OCI-LY3 (cell line): ENCODE measurements around the gene ZGRF1.
A peak's percentile ranks its signal among the peaks of the same experiment; 100 is the strongest.

ENCODE experiments used
- H2AFZ ChIP-seq: fragments of 200-600, 300-600 bp; shearing (Covaris generic); 2 replicates; pipeline ENCODE4 v1.6.0; 2014; ENCODE audit warnings: antibody characterized with exemption, low read depth, low read length
- H3K27ac ChIP-seq: fragments of 200-600, 300-600 bp; sonication (generic); 2 replicates; pipeline ENCODE4 v1.5.1; 2014; ENCODE audit warnings: mild to moderate bottlenecking, low read length, moderate library complexity, mixed read lengths
- H3K27me3 ChIP-seq: fragments of 200-600, 300-600 bp; sonication (generic); 2 replicates; pipeline ENCODE4 v1.6.1; 2014; ENCODE audit warnings: low read depth, low read length, mixed read lengths
- H3K36me3 ChIP-seq: fragments of 200-600, 300-600 bp; sonication (generic); replicated peaks from 2 replicates; pipeline ENCODE3; 2014; ENCODE audit warnings: low read depth, low read length, mixed read lengths
- H3K4me1 ChIP-seq: fragments of 300-600, 200-600 bp; sonication (generic); 2 replicates; pipeline ENCODE4 v1.6.1; 2014; ENCODE audit warnings: low read length, mixed read lengths
- H3K4me2 ChIP-seq: fragments of 200-600, 300-600 bp; sonication (generic); 2 replicates; pipeline ENCODE4 v1.6.1; 2014; ENCODE audit warnings: low read length, mixed read lengths
- H3K4me3 ChIP-seq: fragments of 300-600, 200-600 bp; sonication (generic); 2 replicates; pipeline ENCODE4 v1.5.1; 2014; ENCODE audit warnings: antibody characterized with exemption, mild to moderate bottlenecking, low read length, moderate library complexity
- H3K79me2 ChIP-seq: fragments of 300-600, 200-600 bp; shearing (Covaris generic); 2 replicates; pipeline ENCODE4 v1.6.1; 2014; ENCODE audit warnings: mild to moderate bottlenecking, low read length, mixed read lengths
- H3K9ac ChIP-seq: fragments of 300-600, 200-600 bp; shearing (Covaris generic); 2 replicates; pipeline ENCODE4 v1.6.0; 2014; ENCODE audit warnings: mild to moderate bottlenecking, low read length, moderate library complexity
- H3K9me3 ChIP-seq: fragments of 200-600, 300-600 bp; shearing (Covaris generic); 2 replicates; pipeline ENCODE4 v1.6.1; 2014; ENCODE audit warnings: low read length, mixed read lengths; ENCODE audit not compliant: insufficient read depth
- H4K20me1 ChIP-seq: fragments of 200-600, 300-600 bp; sonication (generic); 2 replicates; pipeline ENCODE4 v1.6.1; 2016; ENCODE audit warnings: low read length, mixed read lengths; ENCODE audit not compliant: insufficient read depth
- CTCF ChIP-seq: fragments of 200-600, 300-600 bp; sonication (generic); IDR thresholded peaks from 2 replicates; pipeline ENCODE4 v1.5.1; 2014; ENCODE audit warnings: antibody characterized with exemption, low read length, low read depth
- EZH2phosphoT487 ChIP-seq: fragments of 200-600 bp; shearing (Covaris generic); IDR thresholded peaks from 2 replicates; pipeline ENCODE4 v1.6.1; 2018; ENCODE audit warnings: antibody characterized with exemption, mixed run types, low read depth

ZGRF1 gene

GRCh38 chr4:112552668-112553067 lies 84.0 kb downstream of the ZGRF1 start:
- Histone ChIP-seq H3K27ac (no peak overlapping the region), H3K9ac (no peak overlapping the region), H2AFZ (no peak overlapping the region), H3K9me3 (no peaks in the 10 kb centered on the region), H3K4me1 (no peaks in the 10 kb centered on the region), H4K20me1 (no peaks in the 10 kb centered on the region), H3K27me3 (no peaks in the 10 kb centered on the region), H3K4me2 (no peak overlapping the region), H3K4me3 (no peak overlapping the region), H3K79me2 (no peaks in the 10 kb centered on the region), H3K36me3 (peaks cover 3% of the 10 kb centered on the region)
- TF ChIP-seq EZH2phosphoT487 (no peak), CTCF (no peak)

GRCh38 chr4:112550728-112551127 lies 86.0 kb downstream of the ZGRF1 start:
- Histone ChIP-seq H3K9me3 (no peaks in the 10 kb centered on the region), H3K27me3 (no peaks in the 10 kb centered on the region), H3K27ac (no peak overlapping the region), H3K4me3 (no peak overlapping the region), H3K4me1 (peaks cover 9% of the 10 kb centered on the region), H3K79me2 (no peaks in the 10 kb centered on the region), H2AFZ (no peak overlapping the region), H3K9ac (no peak overlapping the region), H3K4me2 (no peak overlapping the region), H4K20me1 (no peaks in the 10 kb centered on the region), H3K36me3 (peaks cover 8% of the 10 kb centered on the region)
- TF ChIP-seq CTCF (no peak), EZH2phosphoT487 (no peak)

- Histone ChIP-seq H3K9ac (no peak overlapping the region), H3K4me1 (peaks cover 16% of the 10 kb centered on the region), H3K27me3 (no peaks in the 10 kb centered on the region), H3K27ac (no peak overlapping the region), H3K79me2 (no peaks in the 10 kb centered on the region), H3K4me2 (no peak overlapping the region), H3K4me3 (no peak overlapping the region), H2AFZ (no peak overlapping the region), H4K20me1 (no peaks in the 10 kb centered on the region), H3K9me3 (no peaks in the 10 kb centered on the region), H3K36me3 (peaks cover 9% of the 10 kb centered on the region)
- no peak for TF ChIP-seq EZH2phosphoT487
- no peak for TF ChIP-seq CTCF
Measured at GRCh38 chr4:112546476-112546875, 90.2 kb downstream of the ZGRF1 start.

GRCh38 chr4:112545346-112545745 lies 91.4 kb downstream of the ZGRF1 start:
- Histone ChIP-seq H3K4me1 (peaks cover 16% of the 10 kb centered on the region), H3K4me2 (peak overlapping the region; percentile 28), H3K36me3 (peaks cover 12% of the 10 kb centered on the region), H3K9ac (no peak overlapping the region), H3K27me3 (no peaks in the 10 kb centered on the region), H3K27ac (no peak overlapping the region), H3K4me3 (no peak overlapping the region), H2AFZ (no peak overlapping the region), H4K20me1 (no peaks in the 10 kb centered on the region), H3K79me2 (no peaks in the 10 kb centered on the region), H3K9me3 (no peaks in the 10 kb centered on the region)
- TF ChIP-seq CTCF (no peak), EZH2phosphoT487 (no peak)
